Left lung (tissue), 14 donors: ENCODE measurements around the gene MRPL3. TPM values are rescaled to one million over a fixed set of nuclear protein-coding genes. Genes with fewer than 3 reads are reported as not detected.

Experiments used
- ATAC-seq: fragments of 200-7000 bp; cut with Tn5 transposase; one replicate; pipeline ENCODE4 v1.9.1; 2020; ENCODE audit warnings: moderate library complexity
- DNase-seq, 4 donors: peaks; one replicate each; pipeline ENCODE4 v3.0.0-alpha.2; 2013 to 2020
- H3K27ac ChIP-seq, 2 donors: fragments of 200-600 bp; sonication (generic) in 1 of 2; one replicate each; pipeline versions ENCODE4 v1.5.0 to v1.8.0; 2020 to 2021
- H3K27me3 ChIP-seq, 2 donors: fragments of 200-600 bp; sonication (generic) in 1 of 2; one replicate each; pipeline versions ENCODE4 v1.5.0 to v1.8.0; 2020 to 2021
- H3K36me3 ChIP-seq, 2 donors: fragments of 200-600 bp; sonication (generic) in 1 of 2; one replicate each; pipeline versions ENCODE4 v1.5.0 to v1.8.0; 2020 to 2021
- H3K4me1 ChIP-seq, 2 donors: fragments of 200-600 bp; one replicate each; pipeline ENCODE4 v1.8.0; 2021
- H3K4me3 ChIP-seq, 2 donors: fragments of 200-600 bp; sonication (generic) in 1 of 2; one replicate each; pipeline versions ENCODE4 v1.5.0 to v1.8.0; 2020 to 2021; ENCODE audit warnings: mild to moderate bottlenecking in 1 of 2
- H3K9me3 ChIP-seq, 2 donors: fragments of 200-600 bp; sonication (generic) in 1 of 2; one replicate each; pipeline versions ENCODE4 v1.5.0 to v1.8.0; 2020 to 2021
- intact Hi-C, 2 donors: fragments of 100-400 bp; cut with DNase I; formaldehyde crosslinking; loops; one replicate each; pipeline versions ENCODE4 v1.11.2 to v1.14.2; 2022
- long read RNA-seq, 12 donors: library from polyadenylated mRNA in 2 of 12; unstranded in 2 of 12; transcript quantifications; one replicate each; pipeline ENCODE4 v2.0.0 and lab custom pipeline, GENCODE V29; 2019 to 2026
- polyA plus RNA-seq, 6 donors: library from polyadenylated mRNA; unstranded; fragments of 120-200 nt; gene quantifications; one replicate each; pipeline ENCODE4 v1.2.1, GENCODE V29; 2013; ENCODE audit not compliant: insufficient read length in 6 of 6
- total RNA-seq, 2 donors: library from RNA; stranded (reverse); fragmentation: NEBNext Ultra II Directional; extraction: Animal tissue kit (Norgen Biotek cat#: 25700); gene quantifications; one replicate each; pipeline ENCODE4 v1.2.1, GENCODE V29; 2021
- TF ChIP-seq, protein P1 (sequence below), 2 donors: fragments of 200-600 bp; sonication (generic) in 1 of 2; IDR thresholded peaks; one replicate each; pipeline versions ENCODE4 v1.5.0 to v1.8.0; 2021; ENCODE audit warnings: antibody characterized with exemption in 2 of 2
- donor health status: DM: no; HTN: yes; CAD: no.
- donor health status: DM: no; HTN: no; CAD: no.

The MRPL3 gene
- total RNA-seq (10 to 100 TPM; 55.6 to 76.5 TPM), polyA plus RNA-seq (10 to 100 TPM; 77.4 to 86.4 (median 80.0) TPM)
- long read RNA-seq, donor 1, transcript MRPL3-201 (10 exons, 1,706 nt), result major isoform, 42 of 72 reads
- long read RNA-seq, donor 1, transcript MRPL3-208 (4 exons, 813 nt), result minor isoform, 5 of 72 reads
- long read RNA-seq, donor 1, partial matches to known transcripts, result 22 of 72 reads
- long read RNA-seq, donor 1, other reads (novel, unspliced or antisense), result 0 of 72 reads
- long read RNA-seq, donor 2, transcript MRPL3-201 (10 exons, 1,706 nt), result major isoform, 36 of 62 reads
- long read RNA-seq, donor 2, partial matches to known transcripts, result 22 of 62 reads
- long read RNA-seq, donor 2, other reads (novel, unspliced or antisense), result 0 of 62 reads
- long read RNA-seq, donor 3, transcript MRPL3-201 (10 exons, 1,706 nt), result major isoform, 36 of 47 reads
- long read RNA-seq, donor 3, partial matches to known transcripts, result 8 of 47 reads
- long read RNA-seq, donor 3, other reads (novel, unspliced or antisense), result 0 of 47 reads
- long read RNA-seq, donor 4, transcript MRPL3-201 (10 exons, 1,706 nt), result major isoform, 43 of 48 reads
- long read RNA-seq, donor 4, partial matches to known transcripts, result 2 of 48 reads
- long read RNA-seq, donor 4, other reads (novel, unspliced or antisense), result 1 of 48 reads
- long read RNA-seq, donor 5, transcript MRPL3-201 (10 exons, 1,706 nt), result major isoform, 31 of 42 reads
- long read RNA-seq, donor 5, partial matches to known transcripts, result 8 of 42 reads
- long read RNA-seq, donor 5, other reads (novel, unspliced or antisense), result 0 of 42 reads
- long read RNA-seq, donor 6, transcript MRPL3-201 (10 exons, 1,706 nt), result major isoform, 51 of 69 reads
- long read RNA-seq, donor 6, partial matches to known transcripts, result 13 of 69 reads
- long read RNA-seq, donor 6, other reads (novel, unspliced or antisense), result 0 of 69 reads
- long read RNA-seq, donor 7, transcript MRPL3-201 (10 exons, 1,706 nt), result major isoform, 21 of 24 reads
- long read RNA-seq, donor 7, partial matches to known transcripts, result 0 of 24 reads
- long read RNA-seq, donor 7, other reads (novel, unspliced or antisense), result 0 of 24 reads
- long read RNA-seq, donor 8, transcript MRPL3-201 (10 exons, 1,706 nt), result major isoform, 33 of 34 reads
- long read RNA-seq, donor 8, partial matches to known transcripts, result 0 of 34 reads
- long read RNA-seq, donor 8, other reads (novel, unspliced or antisense), result 0 of 34 reads
- long read RNA-seq, donor 9, partial matches to known transcripts, result 0 of 1 reads
- long read RNA-seq, donor 9, other reads (novel, unspliced or antisense), result 0 of 1 reads
- long read RNA-seq, donor 10, transcript MRPL3-201 (10 exons, 1,706 nt), result major isoform, 54 of 58 reads
- long read RNA-seq, donor 10, partial matches to known transcripts, result 0 of 58 reads
- long read RNA-seq, donor 10, other reads (novel, unspliced or antisense), result 3 of 58 reads
- long read RNA-seq, donor 11, transcript MRPL3-201 (10 exons, 1,706 nt), result major isoform, 43 of 73 reads
- long read RNA-seq, donor 11, partial matches to known transcripts, result 25 of 73 reads
- long read RNA-seq, donor 11, other reads (novel, unspliced or antisense), result 0 of 73 reads
- long read RNA-seq, donor 12, transcript MRPL3-201 (10 exons, 1,706 nt), result major isoform, 37 of 50 reads
- long read RNA-seq, donor 12, partial matches to known transcripts, result 10 of 50 reads
- long read RNA-seq, donor 12, other reads (novel, unspliced or antisense), result 0 of 50 reads

DNA sequence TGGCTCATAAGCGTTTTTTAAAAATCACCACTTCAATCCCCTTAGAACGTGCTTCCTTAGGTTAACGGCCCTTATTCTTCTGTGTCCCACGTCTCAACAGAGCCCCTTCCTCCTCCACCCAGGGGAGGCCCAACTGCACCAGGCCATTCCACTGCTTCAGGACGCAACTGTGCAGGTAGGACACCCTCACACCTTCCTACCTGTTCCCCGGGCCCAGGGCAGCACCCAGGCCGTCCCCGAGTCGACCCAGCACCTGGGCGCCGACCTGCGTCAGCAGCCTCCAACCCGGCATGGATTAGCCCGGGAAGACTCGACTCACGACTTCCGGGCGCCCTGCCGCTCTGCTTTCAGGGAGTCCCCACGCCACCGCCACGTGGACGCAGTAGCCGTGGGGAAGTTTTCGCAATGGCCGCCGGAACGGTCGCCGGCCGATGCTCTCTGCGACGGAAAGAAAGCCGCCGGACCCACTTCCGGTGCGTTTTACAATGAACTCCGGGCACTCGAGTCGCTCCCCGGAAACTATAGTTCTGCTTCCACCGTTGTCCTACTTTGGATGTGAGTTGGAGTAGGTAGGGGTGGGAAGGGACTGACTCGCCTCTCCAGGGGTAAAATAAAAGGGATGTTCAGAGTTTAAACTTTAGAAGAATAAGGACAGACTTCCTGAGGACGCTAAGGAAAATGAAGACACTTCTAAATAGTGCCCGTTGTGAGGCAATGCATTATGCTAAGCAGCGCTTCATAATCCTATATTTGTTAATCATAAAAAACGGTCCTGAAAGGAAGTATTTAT lies at the start of gene MRPL3:
TSS of gene MRPL3 (minus strand) at position 442 of the 790 bp plus-strand sequence. CDS start at position 292, 150 bp downstream.
- Histone ChIP-seq H3K4me1 (peaks cover 0 to 31% of the 10 kb centered on the region in 2 donors), H3K9me3 (no peaks in the 10 kb centered on the region), H3K27me3 (peaks cover 0 to 8% of the 10 kb centered on the region in 2 donors), H3K36me3 (peaks cover 0 to 33% of the 10 kb centered on the region in 2 donors), H3K4me3 (peak within 1 kb of the TSS; percentile 69 to 91), H3K27ac (peak within 1 kb of the TSS; percentile 63 to 84)
- intact Hi-C loops, result no loop called here
- TF ChIP-seq, protein P1, sequence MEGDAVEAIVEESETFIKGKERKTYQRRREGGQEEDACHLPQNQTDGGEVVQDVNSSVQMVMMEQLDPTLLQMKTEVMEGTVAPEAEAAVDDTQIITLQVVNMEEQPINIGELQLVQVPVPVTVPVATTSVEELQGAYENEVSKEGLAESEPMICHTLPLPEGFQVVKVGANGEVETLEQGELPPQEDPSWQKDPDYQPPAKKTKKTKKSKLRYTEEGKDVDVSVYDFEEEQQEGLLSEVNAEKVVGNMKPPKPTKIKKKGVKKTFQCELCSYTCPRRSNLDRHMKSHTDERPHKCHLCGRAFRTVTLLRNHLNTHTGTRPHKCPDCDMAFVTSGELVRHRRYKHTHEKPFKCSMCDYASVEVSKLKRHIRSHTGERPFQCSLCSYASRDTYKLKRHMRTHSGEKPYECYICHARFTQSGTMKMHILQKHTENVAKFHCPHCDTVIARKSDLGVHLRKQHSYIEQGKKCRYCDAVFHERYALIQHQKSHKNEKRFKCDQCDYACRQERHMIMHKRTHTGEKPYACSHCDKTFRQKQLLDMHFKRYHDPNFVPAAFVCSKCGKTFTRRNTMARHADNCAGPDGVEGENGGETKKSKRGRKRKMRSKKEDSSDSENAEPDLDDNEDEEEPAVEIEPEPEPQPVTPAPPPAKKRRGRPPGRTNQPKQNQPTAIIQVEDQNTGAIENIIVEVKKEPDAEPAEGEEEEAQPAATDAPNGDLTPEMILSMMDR (IDR thresholded peaks at IDR 0.05), result no peak
- DNase-seq (peak; percentile 75 to 95 (median 89)), ATAC-seq (peak; percentile 97)

DNA sequence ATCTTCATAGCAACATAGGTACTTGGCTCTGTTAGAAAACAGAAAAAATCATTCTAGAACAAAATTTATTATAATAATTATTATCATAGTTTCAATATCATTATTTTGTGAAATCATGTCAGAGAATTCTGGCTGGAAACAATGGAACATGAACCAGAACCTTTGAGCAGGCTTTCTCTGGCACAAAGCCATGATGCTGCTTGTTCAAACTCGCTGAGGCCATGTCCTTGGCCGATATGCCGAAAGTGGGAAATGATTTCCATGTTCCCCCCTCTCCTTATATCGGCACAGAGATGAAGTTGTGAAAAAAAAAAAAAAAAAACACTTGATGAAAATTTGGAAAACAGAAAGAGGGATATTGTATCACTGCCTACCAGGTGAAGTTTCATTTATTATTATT lies 49.0 kb upstream of the MRPL3 start:
- DNase-seq, result no peak
- TF ChIP-seq, protein P1 (IDR thresholded peaks at IDR 0.05), result no peak
- no peak for ATAC-seq
- Histone ChIP-seq H3K36me3 (no peaks in the 10 kb centered on the region), H3K27ac (no peak overlapping the region), H3K4me3 (no peak overlapping the region), H3K4me1 (no peaks in the 10 kb centered on the region), H3K27me3 (no peaks in the 10 kb centered on the region), H3K9me3 (no peaks in the 10 kb centered on the region)
- intact Hi-C loops, result no loop called here

DNA sequence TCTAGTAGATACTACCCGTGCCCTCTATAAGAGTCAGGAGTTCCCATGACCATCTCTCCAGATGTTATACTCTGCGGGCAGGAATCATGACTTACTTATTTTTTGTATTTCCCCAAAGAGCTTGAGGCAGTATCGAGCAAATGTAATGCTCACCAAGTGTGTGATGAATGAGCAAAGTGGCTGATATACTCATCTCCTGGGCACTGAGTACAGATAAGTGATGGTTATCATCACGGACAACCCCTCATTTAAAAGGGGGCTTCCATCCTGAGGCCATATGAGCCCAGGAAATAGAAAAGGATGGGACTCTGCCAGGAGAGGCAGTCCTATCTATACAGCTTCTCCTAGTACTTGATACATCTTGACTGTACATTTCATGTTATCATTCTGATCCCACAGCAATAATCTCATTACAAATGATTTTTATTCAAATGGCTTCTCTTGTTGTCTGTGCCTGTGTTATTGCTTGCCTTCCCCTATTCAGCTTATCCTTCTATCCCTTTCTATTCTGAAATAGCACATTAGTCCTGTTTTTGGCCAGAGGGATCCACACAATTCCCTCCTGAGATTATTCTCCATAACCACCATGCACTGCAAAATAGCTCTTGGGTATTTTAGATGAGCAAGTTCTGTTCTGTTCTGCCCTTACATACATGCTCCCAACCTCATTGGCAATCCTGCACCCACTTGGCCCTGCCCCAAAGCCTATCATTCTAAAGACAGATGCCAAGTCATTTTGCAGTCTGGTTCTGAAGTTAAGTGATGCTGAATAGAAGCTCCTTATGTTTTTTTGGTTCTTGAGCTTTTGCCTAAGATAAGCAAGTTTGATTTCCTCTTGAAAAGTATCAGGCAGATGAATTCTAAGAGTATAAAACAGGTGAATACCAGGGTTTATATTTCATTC lies 48.0 kb upstream of the MRPL3 start:
- intact Hi-C loops, result no loop called here
- ATAC-seq, result no peak
- Histone ChIP-seq H3K4me1 (no peaks in the 10 kb centered on the region), H3K27me3 (no peaks in the 10 kb centered on the region), H3K27ac (no peak overlapping the region), H3K36me3 (no peaks in the 10 kb centered on the region), H3K4me3 (no peak overlapping the region), H3K9me3 (no peaks in the 10 kb centered on the region)
- TF ChIP-seq, protein P1 (IDR thresholded peaks at IDR 0.05), result no peak
- no peak for DNase-seq
